ENCODE measurements around the gene NR2E3. TPM values are rescaled to one million over a fixed set of nuclear protein-coding genes. Genes with fewer than 3 reads are reported as not detected.

The NR2E3 gene
- polyA plus RNA-seq, 4 donors, result 0.26 to 0.94 (median 0.41) TPM

GRCh38 chr15:71789616-71790015, 20.7 kb upstream of the NR2E3 start:
- no peak for DNase-seq (ENCODE audit: low read depth in 4 of 4, low spot score in 3 of 4)

GRCh38 chr15:71790081-71790480, 20.3 kb upstream of the NR2E3 start:
- DNase-seq (ENCODE audit: low read depth in 4 of 4, low spot score in 3 of 4), result no peak

GRCh38 chr15:71791975-71792374, 18.4 kb upstream of the NR2E3 start:
- no peak for DNase-seq (ENCODE audit: low read depth in 4 of 4, low spot score in 3 of 4)

GRCh38 chr15:71792521-71792920, 17.8 kb upstream of the NR2E3 start:
- no peak for DNase-seq (ENCODE audit: low read depth in 4 of 4, low spot score in 3 of 4)

- no peak for DNase-seq (ENCODE audit: low read depth in 4 of 4, low spot score in 3 of 4)
Observed at GRCh38 chr15:71798641-71799040, 11.7 kb upstream of the NR2E3 start.

GRCh38 chr15:71800190-71800589, 10.2 kb upstream of the NR2E3 start:
- DNase-seq (ENCODE audit: low read depth in 4 of 4, low spot score in 3 of 4), result no peak

- DNase-seq (ENCODE audit: low read depth in 4 of 4, low spot score in 3 of 4), result peak; percentile 58 to 66 (median 62)
Observed at GRCh38 chr15:71800835-71801745, 9.3 kb upstream of the NR2E3 start.

- no peak for DNase-seq (ENCODE audit: low read depth in 4 of 4, low spot score in 3 of 4)
Observed at GRCh38 chr15:71801935-71802655, 8.3 kb upstream of the NR2E3 start.

GRCh38 chr15:71802770-71803169, 7.6 kb upstream of the NR2E3 start:
- no peak for DNase-seq (ENCODE audit: low read depth in 4 of 4, low spot score in 3 of 4)

- no peak for DNase-seq (ENCODE audit: low read depth in 4 of 4, low spot score in 3 of 4)
Observed at GRCh38 chr15:71804226-71804625, 6.1 kb upstream of the NR2E3 start.

GRCh38 chr15:71804695-71805470, 5.5 kb upstream of the NR2E3 start:
- DNase-seq (ENCODE audit: low read depth in 4 of 4, low spot score in 3 of 4), result no peak

- DNase-seq (ENCODE audit: low read depth in 4 of 4, low spot score in 3 of 4), result no peak
Observed at GRCh38 chr15:71806452-71806931, 3.9 kb upstream of the NR2E3 start.

- no peak for DNase-seq (ENCODE audit: low read depth in 4 of 4, low spot score in 3 of 4)
Observed at GRCh38 chr15:71807125-71807629, 3.2 kb upstream of the NR2E3 start.

- no peak for DNase-seq (ENCODE audit: low read depth in 4 of 4, low spot score in 3 of 4)
Observed at GRCh38 chr15:71807691-71808091, 2.7 kb upstream of the NR2E3 start.

GRCh38 chr15:71808311-71809020, 1.9 kb upstream of the NR2E3 start:
- no peak for DNase-seq (ENCODE audit: low read depth in 4 of 4, low spot score in 3 of 4)

GRCh38 chr15:71809346-71809745, 1.0 kb upstream of the NR2E3 start:
- no peak for DNase-seq (ENCODE audit: low read depth in 4 of 4, low spot score in 3 of 4)

GRCh38 chr15:71811036-71811736, 832 bp downstream of the NR2E3 start:
- no peak for DNase-seq (ENCODE audit: low read depth in 4 of 4, low spot score in 3 of 4)

- no peak for DNase-seq (ENCODE audit: low read depth in 4 of 4, low spot score in 3 of 4)
Observed at GRCh38 chr15:71811752-71812735, 1.7 kb downstream of the NR2E3 start.

All from left renal pelvis (tissue), 4 donors.